Right lobe of liver (tissue), 4 donors: ENCODE data around the gene DEFB114.

ENCODE experiments used
- CTCF ChIP-seq, 4 donors: fragments of 200-600 bp in 3 of 4; fragments of 450-650 bp in 1 of 4; IDR thresholded peaks; one replicate each; pipeline versions ENCODE4 v1.5.1 to v1.8.0; 2016 to 2022; ENCODE audit warnings: antibody characterized with exemption in 4 of 4, mild to moderate bottlenecking in 2 of 4
- POLR2A ChIP-seq: fragments of 450-650 bp; IDR thresholded peaks from one replicate; pipeline ENCODE4 v1.6.1; 2017; ENCODE audit warnings: antibody characterized with exemption, mild to moderate bottlenecking
- donor health status: DM: no; HTN: no; CAD: no.
- donor health status: DM: no; HTN: no; CAD: no.
- donor health status: DM: no; HTN: yes; CAD: no.

GRCh38 chr6:50003139-50003538 is 39.2 kb upstream of the DEFB114 start:
- TF ChIP-seq CTCF (IDR thresholded peaks at IDR 0.05) (no peak), POLR2A (no peak)
